ENCODE measurements around the gene IFITM2. TPM values are rescaled to one million over a fixed set of nuclear protein-coding genes. Genes with fewer than 3 reads are reported as not detected.

IFITM2 gene
- polyA plus RNA-seq, 1 experiment: 219 TPM

- H3K4me3 ChIP-seq (ENCODE audit: low read depth, low read length): no peak overlapping the region
- no peaks in the 10 kb centered on the region; the same call in 1 of the 2 replicates for H3K9me3 ChIP-seq (ENCODE audit: control insufficient read depth, insufficient read depth, low read length)
- no peak overlapping the region for H3K27ac ChIP-seq (ENCODE audit: low read depth, low read length)
- CTCF ChIA-PET: no interaction called here
- H3K27me3 ChIP-seq (ENCODE audit: control insufficient read depth, insufficient read depth, low read length): peaks cover 15% of the 10 kb centered on the region
- DNase-seq (ENCODE audit: low read depth, low spot score): no peak
- no peak for TF ChIP-seq CTCF (IDR thresholded peaks at IDR 0.05; ENCODE audit: low read depth, low read length)
- POLR2A ChIA-PET: interaction anchor here (0.5 kb wide), 1 partner anchor 47 kb away, joined by 7 read pairs; no protein-coding TSS in a partner anchor
Observed at GRCh38 chr11:291281-292210, 16.1 kb upstream of the IFITM2 start.

GRCh38 chr11:292211-293121 is 15.2 kb upstream of the IFITM2 start:
- POLR2A ChIA-PET: no interaction called here
- Histone ChIP-seq H3K4me3 (ENCODE audit: low read depth, low read length) (no peak overlapping the region), H3K27me3 (ENCODE audit: control insufficient read depth, insufficient read depth, low read length) (peaks cover 10% of the 10 kb centered on the region), H3K9me3 (ENCODE audit: control insufficient read depth, insufficient read depth, low read length) (no peaks in the 10 kb centered on the region; the same call in 1 of the 2 replicates), H3K27ac (ENCODE audit: low read depth, low read length) (no peak overlapping the region)
- CTCF ChIA-PET: no interaction called here
- TF ChIP-seq CTCF (IDR thresholded peaks at IDR 0.05; ENCODE audit: low read depth, low read length): no peak
- no peak for DNase-seq (ENCODE audit: low read depth, low spot score)

- DNase-seq (ENCODE audit: low read depth, low spot score): no peak
- CTCF ChIA-PET: no interaction called here
- no peak for TF ChIP-seq CTCF (IDR thresholded peaks at IDR 0.05; ENCODE audit: low read depth, low read length)
- Histone ChIP-seq H3K4me3 (ENCODE audit: low read depth, low read length) (no peak overlapping the region), H3K9me3 (ENCODE audit: control insufficient read depth, insufficient read depth, low read length) (no peaks in the 10 kb centered on the region; the same call in 1 of the 2 replicates), H3K27me3 (ENCODE audit: control insufficient read depth, insufficient read depth, low read length) (peaks cover under 1% of the 10 kb centered on the region), H3K27ac (ENCODE audit: low read depth, low read length) (no peak overlapping the region)
- POLR2A ChIA-PET: no interaction called here
Observed at GRCh38 chr11:293271-293851, 14.3 kb upstream of the IFITM2 start.

- DNase-seq (ENCODE audit: low read depth, low spot score): no peak
- no peak overlapping the region for H3K27ac ChIP-seq (ENCODE audit: low read depth, low read length)
- CTCF ChIA-PET: interaction anchor here (1.1 to 1.2 kb wide), 2 partner anchors 11 to 12 kb away, joined by 3 read pairs; no protein-coding TSS in a partner anchor
- H3K27me3 ChIP-seq (ENCODE audit: control insufficient read depth, insufficient read depth, low read length): no peaks in the 10 kb centered on the region
- no peak for TF ChIP-seq CTCF (IDR thresholded peaks at IDR 0.05; ENCODE audit: low read depth, low read length)
- POLR2A ChIA-PET: no interaction called here
- no peak overlapping the region for H3K4me3 ChIP-seq (ENCODE audit: low read depth, low read length)
- no peaks in the 10 kb centered on the region; the same call in 1 of the 2 replicates for H3K9me3 ChIP-seq (ENCODE audit: control insufficient read depth, insufficient read depth, low read length)
Observed at GRCh38 chr11:293852-294661, 13.6 kb upstream of the IFITM2 start.
